ENCODE data around the gene DUSP18.

DUSP18 gene

GRCh38 chr22:30615543-30615954 is 52.1 kb downstream of the DUSP18 start:
- Histone ChIP-seq H3K9me2 (ENCODE audit: low read depth, low read length) (no peaks in the 10 kb centered on the region), H4K20me1 (ENCODE audit: insufficient read depth, low read length) (no peaks in the 10 kb centered on the region), H3K27ac (ENCODE audit: low read depth, low read length, poor library complexity, severe bottlenecking) (no peak overlapping the region), H3K36me3 (ENCODE audit: insufficient read depth, low read length) (no peaks in the 10 kb centered on the region), H3K4me2 (ENCODE audit: low read length) (no peak overlapping the region), H3F3A (ENCODE audit: insufficient read depth, low read length) (no peaks in the 10 kb centered on the region), H3K9me3 (ENCODE audit: low read length) (no peaks in the 10 kb centered on the region), H3K9ac (ENCODE audit: low read length) (no peak overlapping the region), H3K27me3 (ENCODE audit: insufficient read depth, low read length) (0 out of 2 replicates have a peak, but pooled peaks cover under 1% of the 10 kb centered on the region), H3K4me1 (ENCODE audit: insufficient read depth, low read length, severe bottlenecking) (no peaks in the 10 kb centered on the region), H3K4me3 (ENCODE audit: low read depth, low read length, poor library complexity, severe bottlenecking) (no peak overlapping the region), H2AFZ (ENCODE audit: low read length) (no peak overlapping the region), H3K79me2 (ENCODE audit: insufficient read depth, low read length) (no peaks in the 10 kb centered on the region)
- TF ChIP-seq CTCF (IDR thresholded peaks at IDR 0.05; ENCODE audit: low read length) (no peak), EZH2 (IDR thresholded peaks at IDR 0.05; ENCODE audit: borderline replicate concordance, low read length) (no peak)

GRCh38 chr22:30614879-30615278 is 52.8 kb downstream of the DUSP18 start:
- H4K20me1 ChIP-seq (ENCODE audit: insufficient read depth, low read length): no peaks in the 10 kb centered on the region
- H3K4me2 ChIP-seq (ENCODE audit: low read length): no peak overlapping the region
- no peak overlapping the region for H3K27ac ChIP-seq (ENCODE audit: low read depth, low read length, poor library complexity, severe bottlenecking)
- no peaks in the 10 kb centered on the region for H3K9me2 ChIP-seq (ENCODE audit: low read depth, low read length)
- H3F3A ChIP-seq (ENCODE audit: insufficient read depth, low read length): no peaks in the 10 kb centered on the region
- no peak overlapping the region for H3K9ac ChIP-seq (ENCODE audit: low read length)
- H3K4me3 ChIP-seq (ENCODE audit: low read depth, low read length, poor library complexity, severe bottlenecking): no peak overlapping the region
- no peak overlapping the region for H2AFZ ChIP-seq (ENCODE audit: low read length)
- no peaks in the 10 kb centered on the region for H3K36me3 ChIP-seq (ENCODE audit: insufficient read depth, low read length)
- H3K27me3 ChIP-seq (ENCODE audit: insufficient read depth, low read length): no peaks in the 10 kb centered on the region
- TF ChIP-seq EZH2 (IDR thresholded peaks at IDR 0.05; ENCODE audit: borderline replicate concordance, low read length) (no peak), CTCF (IDR thresholded peaks at IDR 0.05; ENCODE audit: low read length) (no peak)
- no peaks in the 10 kb centered on the region for H3K4me1 ChIP-seq (ENCODE audit: insufficient read depth, low read length, severe bottlenecking)
- H3K79me2 ChIP-seq (ENCODE audit: insufficient read depth, low read length): no peaks in the 10 kb centered on the region
- H3K9me3 ChIP-seq (ENCODE audit: low read length): no peaks in the 10 kb centered on the region

- H3K4me3 ChIP-seq (ENCODE audit: low read depth, low read length, poor library complexity, severe bottlenecking): no peak overlapping the region
- H4K20me1 ChIP-seq (ENCODE audit: insufficient read depth, low read length): no peaks in the 10 kb centered on the region
- H3K27me3 ChIP-seq (ENCODE audit: insufficient read depth, low read length): no peaks in the 10 kb centered on the region
- no peak overlapping the region for H3K27ac ChIP-seq (ENCODE audit: low read depth, low read length, poor library complexity, severe bottlenecking)
- no peaks in the 10 kb centered on the region for H3K9me2 ChIP-seq (ENCODE audit: low read depth, low read length)
- no peaks in the 10 kb centered on the region for H3K4me1 ChIP-seq (ENCODE audit: insufficient read depth, low read length, severe bottlenecking)
- no peak overlapping the region for H3K9ac ChIP-seq (ENCODE audit: low read length)
- no peaks in the 10 kb centered on the region for H3K36me3 ChIP-seq (ENCODE audit: insufficient read depth, low read length)
- H3K4me2 ChIP-seq (ENCODE audit: low read length): no peak overlapping the region
- H2AFZ ChIP-seq (ENCODE audit: low read length): no peak overlapping the region
- H3K9me3 ChIP-seq (ENCODE audit: low read length): no peaks in the 10 kb centered on the region
- no peak for TF ChIP-seq EZH2 (IDR thresholded peaks at IDR 0.05; ENCODE audit: borderline replicate concordance, low read length)
- H3K79me2 ChIP-seq (ENCODE audit: insufficient read depth, low read length): no peaks in the 10 kb centered on the region
- H3F3A ChIP-seq (ENCODE audit: insufficient read depth, low read length): no peaks in the 10 kb centered on the region
These were observed 53.4 kb downstream of the DUSP18 start for GRCh38 chr22:30614268-30614667.

GRCh38 chr22:30612789-30613188 is 54.9 kb downstream of the DUSP18 start:
- Histone ChIP-seq H3K4me1 (ENCODE audit: insufficient read depth, low read length, severe bottlenecking) (no peaks in the 10 kb centered on the region), H3K9me2 (ENCODE audit: low read depth, low read length) (no peaks in the 10 kb centered on the region), H3K4me2 (ENCODE audit: low read length) (no peak overlapping the region), H3K36me3 (ENCODE audit: insufficient read depth, low read length) (no peaks in the 10 kb centered on the region), H4K20me1 (ENCODE audit: insufficient read depth, low read length) (no peaks in the 10 kb centered on the region), H3K27me3 (ENCODE audit: insufficient read depth, low read length) (no peaks in the 10 kb centered on the region), H3F3A (ENCODE audit: insufficient read depth, low read length) (no peaks in the 10 kb centered on the region), H3K4me3 (ENCODE audit: low read depth, low read length, poor library complexity, severe bottlenecking) (no peak overlapping the region), H3K27ac (ENCODE audit: low read depth, low read length, poor library complexity, severe bottlenecking) (no peak overlapping the region), H3K9me3 (ENCODE audit: low read length) (no peaks in the 10 kb centered on the region), H3K9ac (ENCODE audit: low read length) (no peak overlapping the region), H3K79me2 (ENCODE audit: insufficient read depth, low read length) (no peaks in the 10 kb centered on the region), H2AFZ (ENCODE audit: low read length) (no peak overlapping the region)
- TF ChIP-seq EZH2 (IDR thresholded peaks at IDR 0.05; ENCODE audit: borderline replicate concordance, low read length): no peak
- TF ChIP-seq CTCF (IDR thresholded peaks at IDR 0.05; ENCODE audit: low read length): no peak
